Astrocyte of the hippocampus (primary cell): ENCODE results near the gene CFAP107.
"Not testable (repeated sequence)": the region's sequence is repeated elsewhere in the genome, so short reads cannot be mapped to it uniquely, and the experiment has no call there.

Experiments used
- DNase-seq: peaks from one replicate; pipeline ENCODE4 v3.0.0; 2011; ENCODE audit warnings: low read depth, low spot score

Gene CFAP107, protein sequence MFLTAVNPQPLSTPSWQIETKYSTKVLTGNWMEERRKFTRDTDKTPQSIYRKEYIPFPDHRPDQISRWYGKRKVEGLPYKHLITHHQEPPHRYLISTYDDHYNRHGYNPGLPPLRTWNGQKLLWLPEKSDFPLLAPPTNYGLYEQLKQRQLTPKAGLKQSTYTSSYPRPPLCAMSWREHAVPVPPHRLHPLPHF

DNA sequence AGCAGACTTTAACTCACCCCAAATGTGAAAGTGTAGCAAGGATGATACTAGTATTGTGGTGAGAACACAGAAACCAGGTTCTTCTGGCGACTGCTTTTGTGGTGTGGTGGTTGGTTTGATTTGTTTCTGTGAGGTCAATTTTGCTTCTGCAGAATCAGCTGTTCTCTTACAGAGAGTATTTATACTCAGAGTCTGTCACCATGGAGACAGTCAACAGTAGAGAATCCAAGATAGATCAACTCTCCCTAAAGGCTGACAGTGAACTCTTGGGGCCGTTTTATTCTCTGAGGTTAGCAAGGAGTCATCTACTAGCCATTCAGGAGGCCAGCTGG is at the start of gene CFAP107:
CFAP107 (plus strand) TSS at position 209 of the 332 bp plus-strand sequence. CDS start 231 bp downstream, outside the sequence.
- DNase-seq, result no peak

- DNase-seq, result no peak
These were observed 49.3 kb upstream of the CFAP107 start for GRCh38 chr1:12696658-12697057.

GRCh38 chr1:12697397-12697796 is 48.6 kb upstream of the CFAP107 start:
- DNase-seq, result no peak

DNA sequence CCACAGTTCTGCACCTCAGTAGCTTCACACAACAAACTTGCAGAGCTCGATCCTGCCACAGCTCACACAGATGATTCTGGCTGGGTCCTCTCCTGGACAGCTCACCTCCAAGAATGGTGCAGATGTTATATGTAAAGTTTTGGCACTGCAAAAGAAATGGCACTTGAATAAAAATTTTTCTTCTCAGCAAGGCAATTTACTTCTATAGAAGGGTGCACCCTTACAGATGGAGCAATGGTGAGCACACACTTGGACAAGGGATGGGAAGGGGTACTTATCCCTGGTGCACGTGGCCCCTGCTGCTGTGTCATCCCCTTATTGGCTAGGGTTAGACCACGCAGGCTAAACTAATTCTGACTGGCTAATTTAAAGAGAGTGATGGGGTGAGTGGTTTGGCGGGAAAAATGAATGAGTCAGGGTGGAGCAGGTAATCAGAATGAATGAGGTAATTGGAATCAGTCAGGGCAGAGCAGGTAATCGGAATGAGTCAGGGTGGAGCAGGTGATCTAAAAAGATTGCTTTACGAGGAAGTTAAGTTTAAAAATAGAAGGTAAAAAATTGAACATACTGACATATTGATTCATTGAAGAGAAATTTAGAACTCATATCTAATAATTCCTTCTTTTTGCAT is 42.1 kb upstream of the CFAP107 start:
- DNase-seq, result no peak

- no peak for DNase-seq
These were observed 39.9 kb upstream of the CFAP107 start for GRCh38 chr1:12706061-12706460.

DNA sequence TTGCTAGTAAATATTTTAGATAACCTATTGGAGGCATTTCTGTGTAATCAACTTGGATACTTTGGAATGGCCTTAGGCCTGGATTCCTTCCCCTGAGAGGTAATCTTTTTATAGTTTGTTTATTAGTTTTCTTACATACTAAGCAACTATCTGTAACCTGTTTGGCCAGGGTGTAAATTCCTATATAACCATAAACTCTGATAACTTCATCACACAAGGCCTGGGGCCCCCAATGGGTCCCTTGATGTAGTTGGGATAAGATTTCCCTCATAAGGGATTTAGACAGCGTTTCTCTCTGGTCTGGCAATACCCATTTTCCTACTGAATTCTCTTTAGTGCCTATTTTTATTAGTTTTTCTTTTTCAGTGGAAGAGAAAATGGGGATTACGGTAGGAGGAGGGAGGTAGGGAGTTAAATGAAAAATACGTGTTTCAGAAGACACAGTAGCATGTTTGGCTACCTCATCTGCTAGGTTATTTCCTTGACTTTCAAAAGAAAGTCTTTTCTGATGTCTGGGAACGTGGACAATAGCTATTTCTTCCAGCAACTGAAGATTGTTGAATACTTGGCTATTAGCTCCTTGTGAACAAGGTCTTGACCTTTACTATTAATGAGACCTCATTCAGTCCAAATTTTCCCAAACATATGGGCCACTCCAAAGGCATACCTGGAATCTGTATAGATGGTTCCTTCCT is 37.5 kb upstream of the CFAP107 start:
- DNase-seq, result no peak

- DNase-seq, result no peak
These were observed 36.9 kb upstream of the CFAP107 start for GRCh38 chr1:12709091-12709491.

DNA sequence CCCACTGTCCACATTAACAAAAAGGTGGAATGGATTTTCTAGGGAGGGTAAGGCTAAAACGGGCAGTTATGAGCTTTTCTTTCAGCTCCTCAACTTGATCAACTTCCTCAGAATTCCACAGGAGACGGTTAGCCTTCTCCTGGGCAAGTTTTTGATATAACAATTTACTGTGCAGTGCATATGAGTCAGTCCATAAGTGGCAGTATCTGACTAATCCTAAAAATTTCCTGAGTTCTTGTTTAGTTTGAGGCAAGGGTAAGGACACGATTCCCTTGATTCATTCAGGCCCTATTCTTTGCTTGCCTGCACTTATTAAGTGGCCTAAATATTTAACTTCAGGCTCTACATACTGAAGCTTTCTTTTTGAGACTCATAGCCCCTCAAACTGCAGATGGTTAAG is 36.3 kb upstream of the CFAP107 start:
- no peak for DNase-seq

DNA sequence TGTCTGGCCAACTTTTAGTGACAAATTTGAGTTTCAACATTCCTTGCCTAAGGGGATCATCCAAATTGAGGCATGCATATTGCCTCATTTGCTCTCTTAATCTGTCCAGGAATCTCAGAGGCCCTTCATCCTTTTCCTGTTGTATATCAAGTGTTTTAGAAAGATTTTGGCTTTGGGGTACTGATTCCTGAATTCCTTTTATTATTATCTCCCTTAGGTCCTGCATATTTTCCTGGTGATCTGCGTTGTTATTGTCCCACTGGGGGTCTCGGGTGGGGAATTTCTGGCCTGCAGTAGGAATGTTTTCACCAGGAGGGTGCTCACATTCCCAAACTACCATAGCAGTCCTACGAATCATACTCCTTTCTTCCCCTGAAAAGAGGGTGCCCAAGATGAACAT is 34.5 kb upstream of the CFAP107 start:
- no peak for DNase-seq

GRCh38 chr1:12712076-12712475 is 33.9 kb upstream of the CFAP107 start:
- no peak for DNase-seq

- DNase-seq, result no peak
These were observed 33.1 kb upstream of the CFAP107 start for GRCh38 chr1:12712929-12713328.

DNA sequence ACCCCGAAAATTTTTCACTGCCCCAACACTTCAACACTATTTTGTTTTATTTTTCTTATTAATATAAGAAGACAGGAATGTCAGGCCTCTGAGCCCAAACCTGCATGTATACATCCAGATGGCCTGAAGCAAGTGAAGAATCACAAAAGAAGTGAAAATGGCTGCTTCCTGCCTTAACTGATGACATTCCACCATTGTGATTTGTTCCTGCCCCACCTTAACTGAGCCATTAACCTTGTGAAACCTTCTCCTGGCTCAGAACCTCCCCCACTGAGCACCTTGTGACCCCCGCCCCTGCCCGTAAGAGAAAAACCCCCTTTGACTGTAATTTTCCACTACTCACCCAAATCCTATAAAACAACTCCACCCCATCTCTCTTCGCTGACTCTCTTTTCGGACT is 32.3 kb upstream of the CFAP107 start:
- not testable (repeated sequence) for DNase-seq

- no peak for DNase-seq
These were observed 31.1 kb upstream of the CFAP107 start for GRCh38 chr1:12714710-12715475.

DNA sequence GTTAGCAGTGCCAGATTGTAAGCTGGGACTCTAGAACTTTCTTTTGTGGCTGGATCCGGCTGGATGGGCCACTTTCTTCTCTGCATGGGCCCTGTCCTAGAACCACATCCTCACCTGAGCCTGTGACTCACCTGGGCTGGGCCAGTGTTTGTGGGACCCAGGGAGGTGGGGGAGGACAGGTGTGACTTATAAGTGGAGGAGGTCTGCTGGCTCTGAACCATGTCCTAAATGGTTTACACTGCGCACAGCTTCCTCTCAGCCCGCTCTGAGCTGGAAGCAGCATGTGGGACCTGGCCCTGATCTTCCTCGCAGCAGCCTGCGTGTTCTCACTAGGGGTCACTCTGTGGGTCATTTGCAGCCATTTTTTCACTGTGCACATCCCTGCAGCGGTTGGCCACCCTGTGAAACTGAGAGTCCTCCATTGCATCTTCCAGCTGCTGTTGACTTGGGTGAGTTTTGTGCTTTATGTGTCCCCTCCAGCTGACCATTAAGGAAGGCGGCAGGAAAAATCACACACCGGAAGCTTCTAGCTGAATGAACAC is 30.0 kb upstream of the CFAP107 start, which contains the start of gene AADACL3:
AADACL3 (plus strand) TSS at position 215 of the 542 bp plus-strand sequence; CDS start at position 282, 67 bp downstream.
- DNase-seq, result no peak

DNA sequence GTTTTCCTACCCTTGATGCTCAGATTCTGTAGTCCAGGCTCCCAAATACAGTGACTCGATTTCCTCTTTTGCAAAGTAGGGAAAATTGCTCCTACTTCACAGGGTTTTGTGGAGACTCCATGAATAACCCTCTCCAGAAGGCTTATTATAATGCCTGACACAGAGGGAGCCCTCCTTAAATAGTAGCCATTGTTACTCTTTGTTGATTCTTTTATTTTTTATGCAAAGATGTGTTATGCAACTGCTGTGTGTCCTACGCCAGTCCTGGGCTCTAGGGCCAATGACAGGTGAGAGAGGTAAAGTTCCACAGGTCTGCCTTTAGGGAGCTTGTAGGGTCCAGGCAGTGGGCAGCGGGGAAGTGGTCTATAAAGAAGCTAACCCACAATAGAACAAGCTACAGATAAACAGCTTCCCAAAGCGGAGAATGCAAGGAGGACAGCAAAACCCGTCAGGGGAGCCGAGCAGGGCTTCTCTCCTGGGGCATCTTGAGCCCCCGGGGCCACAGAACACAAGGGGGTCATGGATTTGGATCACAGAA is 28.6 kb upstream of the CFAP107 start:
- no peak for DNase-seq

DNA sequence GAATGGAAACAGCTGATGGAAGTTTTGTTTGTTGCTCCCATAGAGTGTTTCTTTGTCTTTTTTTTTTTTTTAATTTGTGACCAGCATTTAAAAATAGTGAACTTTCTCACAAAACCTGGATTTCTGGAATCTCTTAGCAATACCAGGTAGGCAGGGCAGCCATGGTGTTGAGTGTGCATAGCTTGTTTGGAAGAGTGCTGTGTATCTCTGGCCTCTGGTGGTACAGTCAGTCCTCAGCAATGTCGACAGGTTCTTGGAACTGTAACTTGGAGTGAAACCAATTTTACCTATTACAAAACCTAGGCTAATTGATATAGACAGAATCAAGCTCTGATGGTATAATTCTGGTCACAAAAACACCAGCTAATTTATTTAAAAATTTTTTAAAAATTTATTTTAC is 23.4 kb upstream of the CFAP107 start:
- no peak for DNase-seq

DNA sequence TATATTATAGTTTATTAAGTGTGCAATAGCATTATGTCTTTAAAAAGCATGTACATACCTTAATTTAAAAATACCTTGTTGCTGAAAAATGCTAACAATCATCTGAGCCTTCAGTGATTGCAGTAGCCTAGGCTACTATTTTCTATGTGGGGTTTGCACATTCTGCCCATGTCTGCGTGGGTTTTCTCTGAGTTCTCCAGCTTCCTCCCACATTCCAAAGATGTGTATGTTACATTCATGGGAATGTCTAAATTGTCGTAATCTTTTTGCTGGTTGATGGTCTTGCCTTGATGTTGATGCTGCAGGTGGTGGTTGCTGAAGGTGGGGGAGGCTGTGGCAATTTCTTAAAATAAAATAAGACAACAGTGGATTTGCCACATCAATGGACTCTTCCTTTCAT is 17.6 kb upstream of the CFAP107 start:
- no peak for DNase-seq

GRCh38 chr1:12730156-12730555 is 15.8 kb upstream of the CFAP107 start:
- no peak for DNase-seq

GRCh38 chr1:12731084-12731483 is 14.9 kb upstream of the CFAP107 start:
- not testable (repeated sequence) for DNase-seq

DNA sequence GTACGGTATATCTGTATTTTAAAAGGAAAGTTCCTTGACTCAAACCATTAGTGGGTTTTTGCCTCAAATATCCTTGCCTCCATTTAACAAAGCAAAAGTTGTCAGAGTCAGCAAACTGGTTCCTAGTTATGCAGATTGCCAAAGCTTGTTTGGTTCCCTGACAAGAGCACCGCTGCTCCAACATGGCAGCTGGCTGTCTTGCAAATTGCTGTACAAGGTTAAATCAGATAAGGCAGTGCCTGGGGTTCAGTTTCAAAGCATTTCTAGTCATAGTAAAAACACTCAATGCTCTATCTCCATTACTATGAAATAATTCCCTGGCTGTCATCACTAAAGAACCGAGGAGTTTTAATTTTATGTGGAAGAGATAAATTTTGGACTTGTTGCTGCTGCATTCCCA is 11.3 kb upstream of the CFAP107 start:
- DNase-seq, result no peak

DNA sequence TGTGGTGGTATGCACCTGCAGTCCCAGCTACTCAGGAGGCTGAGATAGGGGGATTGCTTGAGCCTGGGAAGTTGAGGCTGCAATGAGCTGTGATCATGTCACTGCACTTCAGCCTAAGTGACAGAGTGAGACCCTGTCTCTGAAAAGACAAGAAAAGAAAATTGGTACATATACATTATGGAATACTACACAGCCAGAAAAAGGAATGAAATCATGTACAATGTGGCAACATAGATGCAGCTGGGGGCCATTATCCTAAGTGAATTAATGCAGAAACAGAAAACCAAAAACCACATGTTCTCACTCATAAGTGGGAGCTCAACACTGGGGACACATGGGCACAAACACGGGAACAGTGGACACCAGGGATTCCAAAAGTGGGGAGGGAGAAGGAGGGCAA is 7.1 kb upstream of the CFAP107 start:
- DNase-seq, result no peak

DNA sequence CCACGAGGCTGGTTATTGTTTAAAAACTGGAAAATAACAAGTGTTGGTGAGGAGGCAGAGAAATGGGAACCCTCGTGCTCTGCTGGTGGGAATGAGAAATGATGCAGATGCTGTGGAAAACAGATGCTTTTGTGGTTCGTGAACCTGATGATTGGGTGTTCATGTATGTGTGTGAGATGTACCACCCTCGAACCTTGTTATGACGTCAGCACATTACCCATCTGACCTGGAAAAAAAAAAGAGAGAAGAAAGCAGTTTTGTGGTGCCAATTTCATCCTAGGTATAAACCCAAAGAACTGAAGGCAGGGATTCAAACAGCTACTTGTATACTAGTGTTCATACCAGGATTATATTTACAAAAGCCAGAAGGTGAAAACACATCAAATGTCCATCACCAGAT is 6.4 kb upstream of the CFAP107 start:
- no peak for DNase-seq
